HepG2 (cell line): ENCODE measurements around the gene RLN3. TPM values are rescaled to one million over a fixed set of nuclear protein-coding genes. Genes with fewer than 3 reads are reported as not detected.

Experiments used
- ATAC-seq: fragments of 200-7000 bp; cut with Tn5 transposase; 3 replicates; pipeline ENCODE4 v1.9.1; 2020; ENCODE audit warnings: mild to moderate bottlenecking, moderate library complexity
- BruUV-seq: library from RNA; stranded (reverse); fragments of 400-500 nt; replicated peaks from 2 replicates; lab custom pipeline; 2021; lab: Mats Ljungman, UMichigan
- CTCF ChIA-PET: fragments of 300-600 bp; formaldehyde crosslinking; extraction: SDS; loops from one replicate; lab custom pipeline; 2021; ENCODE audit warnings: low total read pairs, inconsistent platforms, low intra/inter-chr PET ratio; lab: Yijun Ruan, JAX
- POLR2A ChIA-PET: fragments of 350-600 bp; sonication (Branson Sonifier 250); formaldehyde crosslinking; loops from one replicate; lab custom pipeline; 2020; ENCODE audit warnings: antibody characterized with exemption, inconsistent platforms; lab: Yijun Ruan, JAX
- DNase-seq: peaks from one replicate; pipeline ENCODE4 v3.0.0-alpha.2; 2015; ENCODE audit warnings: low spot score
- FAIRE-seq: peaks from 3 replicates; lab custom pipeline; 2011; peaks lifted over from hg19 to GRCh38; lab: Jason Lieb, UNC
- H2AFZ ChIP-seq: one replicate; pipeline ENCODE4 v1.6.1; 2011; ENCODE audit warnings: low read length, inconsistent platforms
- H3K27ac ChIP-seq: fragments of 300-600 bp; 3 replicates; pipeline ENCODE4 v1.8.0; 2011; ENCODE audit warnings: mixed run types, mild to moderate bottlenecking, mixed read lengths, low read length, inconsistent platforms; ENCODE audit not compliant: insufficient read depth; ENCODE audit errors: extremely low read length
- H3K27me3 ChIP-seq, 2 experiments: fragments of 200-600 bp in 1 of 2; 2 replicates in 1 of 2; 3 replicates in 1 of 2; pipeline versions ENCODE4 v1.6.0 to v1.8.0; 2011; ENCODE audit warnings: low read length in 2 of 2, mild to moderate bottlenecking in 2 of 2, moderate library complexity in 2 of 2, inconsistent platforms in 1 of 2; ENCODE audit not compliant: insufficient read depth in 2 of 2, control insufficient read depth in 1 of 2
- H3K36me3 ChIP-seq, 2 experiments: fragments of 200-600 bp in 1 of 2; replicated peaks in 1 of 2; 2 replicates in 1 of 2; 3 replicates in 1 of 2; pipeline versions ENCODE4 v1.5.1 to v1.8.0; 2011; ENCODE audit warnings: low read length in 2 of 2, inconsistent platforms in 1 of 2; ENCODE audit not compliant: insufficient read depth in 2 of 2, control insufficient read depth in 1 of 2
- H3K4me1 ChIP-seq: 2 replicates; pipeline ENCODE4 v1.5.1; 2012; ENCODE audit warnings: low read length, inconsistent platforms; ENCODE audit not compliant: insufficient read depth
- H3K4me2 ChIP-seq: 2 replicates; pipeline ENCODE4 v1.6.0; 2011; ENCODE audit warnings: low read depth, low read length, inconsistent platforms
- H3K4me3 ChIP-seq, 3 experiments: fragments of 200-600 bp in 1 of 3; sonication (generic), shearing (Covaris generic) in 1 of 3; replicated peaks in 1 of 3; 2 replicates each; pipeline ENCODE4 v1.5.1; 2011 to 2016; ENCODE audit warnings: low read length in 3 of 3, inconsistent platforms in 2 of 3, low read depth in 2 of 3, mild to moderate bottlenecking in 2 of 3, control low read depth in 1 of 3, mixed read lengths in 1 of 3; ENCODE audit not compliant: insufficient read depth in 1 of 3
- H3K79me2 ChIP-seq: one replicate; pipeline ENCODE4 v1.6.1; 2011; ENCODE audit warnings: low read length, inconsistent platforms; ENCODE audit not compliant: insufficient read depth
- H3K9ac ChIP-seq: 2 replicates; pipeline ENCODE4 v1.6.0; 2011; ENCODE audit warnings: mild to moderate bottlenecking, low read depth, low read length, inconsistent platforms; ENCODE audit not compliant: insufficient read depth
- H3K9me3 ChIP-seq: 2 replicates; pipeline ENCODE4 v1.5.1; 2012; ENCODE audit warnings: mild to moderate bottlenecking, low read length
- H4K20me1 ChIP-seq: 2 replicates; pipeline ENCODE4 v1.6.0; 2011; ENCODE audit warnings: inconsistent platforms, mild to moderate bottlenecking, low read length, moderate library complexity; ENCODE audit not compliant: insufficient read depth
- KAT2B ChIP-seq: fragments of 150-350 bp; IDR thresholded peaks from 2 replicates; pipeline ENCODE4 v1.6.1; 2014; ENCODE audit warnings: low read depth, low read length, borderline replicate concordance
- MED1 ChIP-seq: sonication (generic); formaldehyde crosslinking; IDR thresholded peaks from 2 replicates; pipeline ENCODE4 v1.4.0; 2020; ENCODE audit warnings: missing genetic modification reagents
- PLRG1 ChIP-seq: fragments of 450-650 bp; conservative IDR thresholded peaks from 2 replicates; pipeline ENCODE4 v1.6.1; 2016
- YY1 ChIP-seq: IDR thresholded peaks from 2 replicates; pipeline ENCODE4 v1.6.1; 2011; ENCODE audit warnings: low read length, low read depth, moderate library complexity, mild to moderate bottlenecking; ENCODE audit not compliant: insufficient read depth, insufficient replicate concordance
- ZKSCAN5 ChIP-seq: sonication (generic); formaldehyde crosslinking; IDR thresholded peaks from 2 replicates; pipeline ENCODE4 v1.5.1; 2020; ENCODE audit warnings: mild to moderate bottlenecking, missing genetic modification reagents
- ZMYM4 ChIP-seq: sonication (generic); formaldehyde crosslinking; IDR thresholded peaks from 2 replicates; pipeline ENCODE4 v1.8.1; 2023; ENCODE audit warnings: mild to moderate bottlenecking, missing genetic modification reagents
- ZNF124 ChIP-seq: sonication (generic); formaldehyde crosslinking; IDR thresholded peaks from 2 replicates; pipeline ENCODE4 v1.4.0; 2020; ENCODE audit warnings: missing genetic modification reagents
- ZNF616 ChIP-seq: sonication (generic); formaldehyde crosslinking; IDR thresholded peaks from 2 replicates; pipeline ENCODE4 v1.5.0; 2020; ENCODE audit warnings: low read depth, mild to moderate bottlenecking, missing genetic modification reagents
- ZNF7 ChIP-seq: IDR thresholded peaks from 2 replicates; pipeline ENCODE4 v1.6.1; 2016; ENCODE audit warnings: missing biosample characterization, missing genetic modification reagents
- ZNF788 ChIP-seq: sonication (generic); formaldehyde crosslinking; IDR thresholded peaks from 2 replicates; pipeline ENCODE4 v1.5.0; 2020; ENCODE audit warnings: mild to moderate bottlenecking, missing genetic modification reagents, borderline replicate concordance
- ZNF83 ChIP-seq: sonication (generic); formaldehyde crosslinking; IDR thresholded peaks from 2 replicates; pipeline ENCODE4 v1.4.0; 2020; ENCODE audit warnings: missing genetic modification reagents, mild to moderate bottlenecking, borderline replicate concordance
- ZNF883 ChIP-seq: sonication (generic); formaldehyde crosslinking; IDR thresholded peaks from 2 replicates; pipeline ENCODE4 v1.5.1; 2020; ENCODE audit warnings: mild to moderate bottlenecking, missing genetic modification reagents; ENCODE audit errors: not compliant biosample characterization
- WGBS: methylation state at CpG from one replicate; pipeline ENCODE4 v1.1.6; 2017; ENCODE audit warnings: low lambda C conversion rate; 5-methylcytosine and 5-hydroxymethylcytosine counted together
- in situ Hi-C: cut with HindIII; loops from 2 replicates; pipeline ENCODE4 v1.10.0; 2017; ENCODE audit warnings: low pct_unique_long_range_greater_than_20kb; ENCODE audit not compliant: extremely low pct_ligation_motif_present
- intact Hi-C: fragments of 100-400 bp; cut with micrococcal nuclease; formaldehyde crosslinking; loops from one replicate; pipeline ENCODE4 v1.10.0; 2022; ENCODE audit not compliant: unreplicated experiment
- polyA plus RNA-seq, 8 experiments: library from polyadenylated mRNA; depleted of rRNA in 3 of 8; stranded (reverse) in 7 of 8; unstranded in 1 of 8; fragments of >200 nt; fragmentation: Illumina TruSeq in 4 of 8; extraction: Trizol in 4 of 8; gene quantifications; 2 replicates each; pipeline versions ENCODE4 v1.2.1 to v1.2.3, GENCODE V29; 2011 to 2016; ENCODE audit warnings: low read depth in 4 of 8, missing spikeins in 1 of 8, mixed read lengths in 1 of 8; ENCODE audit not compliant: insufficient read depth in 1 of 8
- total RNA-seq, 5 experiments: library from RNA; depleted of rRNA; stranded (reverse); fragments of >200 nt; fragmentation: Illumina TruSeq; extraction: Trizol; gene quantifications; 2 replicates each; pipeline ENCODE4 v1.2.3, GENCODE V29; 2016; ENCODE audit warnings: low read depth in 1 of 5
- TF ChIP-seq, protein P1 (sequence below): sonication (generic); formaldehyde crosslinking; conservative IDR thresholded peaks from 2 replicates; pipeline ENCODE4 v1.8.0; 2022; ENCODE audit warnings: missing genetic modification reagents
- TF ChIP-seq, protein P2 (sequence below): sonication (generic); formaldehyde crosslinking; IDR thresholded peaks from 2 replicates; pipeline ENCODE4 v1.5.0; 2020; ENCODE audit warnings: missing genetic modification reagents
- TF ChIP-seq, protein P3 (sequence below): sonication (generic); formaldehyde crosslinking; IDR thresholded peaks from 2 replicates; pipeline ENCODE4 v1.8.0; 2022; ENCODE audit warnings: low read depth, missing genetic modification reagents
- TF ChIP-seq, protein P4 (sequence below): conservative IDR thresholded peaks from 2 replicates; pipeline ENCODE4 v1.6.1; 2018; ENCODE audit warnings: missing genetic modification reagents
- TF ChIP-seq, protein P5 (sequence below): sonication (generic); formaldehyde crosslinking; conservative IDR thresholded peaks from 2 replicates; pipeline ENCODE4 v1.4.0; 2020; ENCODE audit warnings: missing genetic modification reagents

RLN3 gene
- total and polyA plus RNA-seq, 2 of the 13 experiments (the other 11 are each of a cell fraction or from before 2014, with no cell fraction given) = not detected

DNA sequence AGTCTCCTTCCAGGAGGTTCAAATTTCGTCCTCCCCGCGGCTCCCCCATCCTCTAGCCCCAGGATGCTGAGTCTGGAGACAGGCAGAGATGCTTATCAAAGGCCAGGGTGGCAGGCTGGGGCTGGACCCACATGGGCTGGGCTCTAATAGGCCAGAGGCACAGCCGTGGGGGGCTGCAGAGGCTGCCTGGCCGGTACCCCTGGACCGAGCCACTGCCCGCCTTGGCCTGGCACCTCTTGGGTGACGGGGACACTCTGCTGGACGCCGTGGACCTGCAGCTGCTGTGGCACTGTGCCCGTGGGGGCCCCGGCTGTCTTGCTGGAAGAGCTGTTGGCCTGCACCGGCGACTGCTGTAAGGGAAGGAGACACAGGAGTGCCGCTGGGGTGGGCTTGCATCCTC is 47.6 kb upstream of the RLN3 start:
- H3K4me3 ChIP-seq = no peak overlapping the region
- TF ChIP-seq ZNF83 (CRISPR knock-in tag) (no peak), PLRG1 (no peak), ZMYM4 (CRISPR knock-in tag) (no peak), ZNF124 (CRISPR knock-in tag) (no peak), ZKSCAN5 (CRISPR knock-in tag) (no peak), ZNF616 (CRISPR knock-in tag) (no peak), KAT2B (no peak), YY1 (no peak), ZNF883 (no peak), ZNF788 (CRISPR knock-in tag) (no peak), MED1 (no peak), ZNF7 (no peak)
- TF ChIP-seq, protein P1, sequence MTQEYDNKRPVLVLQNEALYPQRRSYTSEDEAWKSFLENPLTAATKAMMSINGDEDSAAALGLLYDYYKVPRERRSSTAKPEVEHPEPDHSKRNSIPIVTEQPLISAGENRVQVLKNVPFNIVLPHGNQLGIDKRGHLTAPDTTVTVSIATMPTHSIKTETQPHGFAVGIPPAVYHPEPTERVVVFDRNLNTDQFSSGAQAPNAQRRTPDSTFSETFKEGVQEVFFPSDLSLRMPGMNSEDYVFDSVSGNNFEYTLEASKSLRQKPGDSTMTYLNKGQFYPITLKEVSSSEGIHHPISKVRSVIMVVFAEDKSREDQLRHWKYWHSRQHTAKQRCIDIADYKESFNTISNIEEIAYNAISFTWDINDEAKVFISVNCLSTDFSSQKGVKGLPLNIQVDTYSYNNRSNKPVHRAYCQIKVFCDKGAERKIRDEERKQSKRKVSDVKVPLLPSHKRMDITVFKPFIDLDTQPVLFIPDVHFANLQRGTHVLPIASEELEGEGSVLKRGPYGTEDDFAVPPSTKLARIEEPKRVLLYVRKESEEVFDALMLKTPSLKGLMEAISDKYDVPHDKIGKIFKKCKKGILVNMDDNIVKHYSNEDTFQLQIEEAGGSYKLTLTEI = no peak
- TF ChIP-seq, protein P2, sequence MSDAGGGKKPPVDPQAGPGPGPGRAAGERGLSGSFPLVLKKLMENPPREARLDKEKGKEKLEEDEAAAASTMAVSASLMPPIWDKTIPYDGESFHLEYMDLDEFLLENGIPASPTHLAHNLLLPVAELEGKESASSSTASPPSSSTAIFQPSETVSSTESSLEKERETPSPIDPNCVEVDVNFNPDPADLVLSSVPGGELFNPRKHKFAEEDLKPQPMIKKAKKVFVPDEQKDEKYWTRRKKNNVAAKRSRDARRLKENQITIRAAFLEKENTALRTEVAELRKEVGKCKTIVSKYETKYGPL (CRISPR knock-in tag) = no peak
- TF ChIP-seq, protein P3, sequence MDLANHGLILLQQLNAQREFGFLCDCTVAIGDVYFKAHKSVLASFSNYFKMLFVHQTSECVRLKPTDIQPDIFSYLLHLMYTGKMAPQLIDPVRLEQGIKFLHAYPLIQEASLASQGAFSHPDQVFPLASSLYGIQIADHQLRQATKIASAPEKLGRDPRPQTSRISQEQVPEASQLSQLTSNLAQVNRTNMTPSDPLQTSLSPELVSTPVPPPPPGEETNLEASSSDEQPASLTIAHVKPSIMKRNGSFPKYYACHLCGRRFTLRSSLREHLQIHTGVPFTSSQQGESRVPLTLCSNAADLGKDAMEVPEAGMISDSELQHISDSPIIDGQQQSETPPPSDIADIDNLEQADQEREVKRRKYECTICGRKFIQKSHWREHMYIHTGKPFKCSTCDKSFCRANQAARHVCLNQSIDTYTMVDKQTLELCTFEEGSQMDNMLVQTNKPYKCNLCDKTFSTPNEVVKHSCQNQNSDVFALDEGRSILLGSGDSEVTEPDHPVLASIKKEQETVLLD = no peak
- TF ChIP-seq, protein P4, sequence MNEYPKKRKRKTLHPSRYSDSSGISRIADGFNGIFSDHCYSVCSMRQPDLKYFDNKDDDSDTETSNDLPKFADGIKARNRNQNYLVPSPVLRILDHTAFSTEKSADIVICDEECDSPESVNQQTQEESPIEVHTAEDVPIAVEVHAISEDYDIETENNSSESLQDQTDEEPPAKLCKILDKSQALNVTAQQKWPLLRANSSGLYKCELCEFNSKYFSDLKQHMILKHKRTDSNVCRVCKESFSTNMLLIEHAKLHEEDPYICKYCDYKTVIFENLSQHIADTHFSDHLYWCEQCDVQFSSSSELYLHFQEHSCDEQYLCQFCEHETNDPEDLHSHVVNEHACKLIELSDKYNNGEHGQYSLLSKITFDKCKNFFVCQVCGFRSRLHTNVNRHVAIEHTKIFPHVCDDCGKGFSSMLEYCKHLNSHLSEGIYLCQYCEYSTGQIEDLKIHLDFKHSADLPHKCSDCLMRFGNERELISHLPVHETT (CRISPR knock-in tag) = no peak
- TF ChIP-seq, protein P5, sequence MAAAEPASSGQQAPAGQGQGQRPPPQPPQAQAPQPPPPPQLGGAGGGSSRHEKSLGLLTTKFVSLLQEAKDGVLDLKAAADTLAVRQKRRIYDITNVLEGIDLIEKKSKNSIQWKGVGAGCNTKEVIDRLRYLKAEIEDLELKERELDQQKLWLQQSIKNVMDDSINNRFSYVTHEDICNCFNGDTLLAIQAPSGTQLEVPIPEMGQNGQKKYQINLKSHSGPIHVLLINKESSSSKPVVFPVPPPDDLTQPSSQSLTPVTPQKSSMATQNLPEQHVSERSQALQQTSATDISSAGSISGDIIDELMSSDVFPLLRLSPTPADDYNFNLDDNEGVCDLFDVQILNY = no peak
- H3K4me1 ChIP-seq = peaks cover 8% of the 10 kb centered on the region
- ChIA-PET POLR2A (no interaction called here), CTCF (no interaction called here)
- WGBS = 90% methylated on average over 2 of the region's 15 CpGs
- DNase-seq = no peak
- no peak for ATAC-seq
- intact Hi-C loops (no loop called here), in situ Hi-C loops (no loop called here)
- no peak for FAIRE-seq
- no peaks in the 10 kb centered on the region for H4K20me1 ChIP-seq
- H3K27ac ChIP-seq = no peak overlapping the region
- H3K9ac ChIP-seq = no peak overlapping the region
- H3K79me2 ChIP-seq = no peaks in the 10 kb centered on the region
- H3K36me3 ChIP-seq = peaks cover 10 to 18% of the 10 kb centered on the region in 2 experiments; a peak in 3 of 5 replicates
- BruUV-seq = no TSS peak
- no peak overlapping the region for H2AFZ ChIP-seq
- no peak overlapping the region for H3K4me2 ChIP-seq
- no peaks in the 10 kb centered on the region for H3K9me3 ChIP-seq
- no peaks in the 10 kb centered on the region for H3K27me3 ChIP-seq
